ENCODE data around the gene PLK2.

The PLK2 gene

GRCh38 chr5:58466939-58467338, 7.1 kb upstream of the PLK2 start:
- no peaks in the 10 kb centered on the region for H3K9me3 ChIP-seq (ENCODE audit: control insufficient read depth, low read length)
- no peak overlapping the region for H3K4me3 ChIP-seq (ENCODE audit: low read length)
- H3K27me3 ChIP-seq (ENCODE audit: control insufficient read depth, insufficient read depth, low read length): no peaks in the 10 kb centered on the region
- H3K9ac ChIP-seq (ENCODE audit: low read length): no peak overlapping the region
- no peaks in the 10 kb centered on the region for H3K4me1 ChIP-seq (ENCODE audit: control insufficient read depth, insufficient read depth, low read length)
- no peaks in the 10 kb centered on the region for H3K36me3 ChIP-seq (ENCODE audit: control insufficient read depth, insufficient read depth, low read length)

- no peak overlapping the region for H3K9ac ChIP-seq (ENCODE audit: low read length)
- H3K4me1 ChIP-seq (ENCODE audit: control insufficient read depth, insufficient read depth, low read length): no peaks in the 10 kb centered on the region
- no peak overlapping the region for H3K4me3 ChIP-seq (ENCODE audit: low read length)
- H3K27me3 ChIP-seq (ENCODE audit: control insufficient read depth, insufficient read depth, low read length): no peaks in the 10 kb centered on the region
- no peaks in the 10 kb centered on the region for H3K36me3 ChIP-seq (ENCODE audit: control insufficient read depth, insufficient read depth, low read length)
- H3K9me3 ChIP-seq (ENCODE audit: control insufficient read depth, low read length): no peaks in the 10 kb centered on the region
Observed at GRCh38 chr5:58462623-58463230, 2.8 kb upstream of the PLK2 start.

GRCh38 chr5:58462154-58462553, 2.3 kb upstream of the PLK2 start:
- H3K9ac ChIP-seq (ENCODE audit: low read length): no peak overlapping the region
- no peak overlapping the region for H3K4me3 ChIP-seq (ENCODE audit: low read length)
- no peaks in the 10 kb centered on the region for H3K4me1 ChIP-seq (ENCODE audit: control insufficient read depth, insufficient read depth, low read length)
- no peaks in the 10 kb centered on the region for H3K9me3 ChIP-seq (ENCODE audit: control insufficient read depth, low read length)
- H3K36me3 ChIP-seq (ENCODE audit: control insufficient read depth, insufficient read depth, low read length): no peaks in the 10 kb centered on the region
- H3K27me3 ChIP-seq (ENCODE audit: control insufficient read depth, insufficient read depth, low read length): no peaks in the 10 kb centered on the region

GRCh38 chr5:58460732-58461286, 923 bp upstream of the PLK2 start:
- Histone ChIP-seq H3K9me3 (ENCODE audit: control insufficient read depth, low read length) (no peaks in the 10 kb centered on the region), H3K4me3 (ENCODE audit: low read length) (peak overlapping the region; percentile 34), H3K36me3 (ENCODE audit: control insufficient read depth, insufficient read depth, low read length) (no peaks in the 10 kb centered on the region), H3K9ac (ENCODE audit: low read length) (peak overlapping the region; percentile 79), H3K4me1 (ENCODE audit: control insufficient read depth, insufficient read depth, low read length) (no peaks in the 10 kb centered on the region), H3K27me3 (ENCODE audit: control insufficient read depth, insufficient read depth, low read length) (no peaks in the 10 kb centered on the region)

- H3K36me3 ChIP-seq (ENCODE audit: control insufficient read depth, insufficient read depth, low read length): no peaks in the 10 kb centered on the region
- H3K4me1 ChIP-seq (ENCODE audit: control insufficient read depth, insufficient read depth, low read length): no peaks in the 10 kb centered on the region
- H3K9me3 ChIP-seq (ENCODE audit: control insufficient read depth, low read length): no peaks in the 10 kb centered on the region
- no peaks in the 10 kb centered on the region for H3K27me3 ChIP-seq (ENCODE audit: control insufficient read depth, insufficient read depth, low read length)
- H3K4me3 ChIP-seq (ENCODE audit: low read length): peak overlapping the region; percentile 61
- H3K9ac ChIP-seq (ENCODE audit: low read length): peak overlapping the region; percentile 79
Observed at GRCh38 chr5:58459146-58460001, 512 bp downstream of the PLK2 start.

GRCh38 chr5:58458743-58459145, 1.1 kb downstream of the PLK2 start:
- Histone ChIP-seq H3K9ac (ENCODE audit: low read length) (peak overlapping the region; percentile 79), H3K9me3 (ENCODE audit: control insufficient read depth, low read length) (no peaks in the 10 kb centered on the region), H3K4me1 (ENCODE audit: control insufficient read depth, insufficient read depth, low read length) (no peaks in the 10 kb centered on the region), H3K4me3 (ENCODE audit: low read length) (peak overlapping the region; percentile 61), H3K36me3 (ENCODE audit: control insufficient read depth, insufficient read depth, low read length) (no peaks in the 10 kb centered on the region), H3K27me3 (ENCODE audit: control insufficient read depth, insufficient read depth, low read length) (no peaks in the 10 kb centered on the region)

- Histone ChIP-seq H3K36me3 (ENCODE audit: control insufficient read depth, insufficient read depth, low read length) (no peaks in the 10 kb centered on the region), H3K4me1 (ENCODE audit: control insufficient read depth, insufficient read depth, low read length) (no peaks in the 10 kb centered on the region), H3K27me3 (ENCODE audit: control insufficient read depth, insufficient read depth, low read length) (no peaks in the 10 kb centered on the region), H3K9ac (ENCODE audit: low read length) (peak overlapping the region; percentile 79), H3K4me3 (ENCODE audit: low read length) (peak overlapping the region; percentile 61), H3K9me3 (ENCODE audit: control insufficient read depth, low read length) (no peaks in the 10 kb centered on the region)
Observed at GRCh38 chr5:58458141-58458742, 1.6 kb downstream of the PLK2 start.

- Histone ChIP-seq H3K4me1 (ENCODE audit: control insufficient read depth, insufficient read depth, low read length) (no peaks in the 10 kb centered on the region), H3K36me3 (ENCODE audit: control insufficient read depth, insufficient read depth, low read length) (no peaks in the 10 kb centered on the region), H3K27me3 (ENCODE audit: control insufficient read depth, insufficient read depth, low read length) (no peaks in the 10 kb centered on the region), H3K9me3 (ENCODE audit: control insufficient read depth, low read length) (no peaks in the 10 kb centered on the region), H3K4me3 (ENCODE audit: low read length) (no peak overlapping the region), H3K9ac (ENCODE audit: low read length) (no peak overlapping the region)
Observed at GRCh38 chr5:58457050-58457449, 2.8 kb downstream of the PLK2 start.

GRCh38 chr5:58456486-58456885, 3.4 kb downstream of the PLK2 start:
- Histone ChIP-seq H3K9me3 (ENCODE audit: control insufficient read depth, low read length) (no peaks in the 10 kb centered on the region), H3K4me3 (ENCODE audit: low read length) (no peak overlapping the region), H3K4me1 (ENCODE audit: control insufficient read depth, insufficient read depth, low read length) (no peaks in the 10 kb centered on the region), H3K36me3 (ENCODE audit: control insufficient read depth, insufficient read depth, low read length) (no peaks in the 10 kb centered on the region), H3K27me3 (ENCODE audit: control insufficient read depth, insufficient read depth, low read length) (no peaks in the 10 kb centered on the region), H3K9ac (ENCODE audit: low read length) (no peak overlapping the region)

GRCh38 chr5:58456026-58456425, 3.9 kb downstream of the PLK2 start:
- no peak overlapping the region for H3K9ac ChIP-seq (ENCODE audit: low read length)
- H3K4me1 ChIP-seq (ENCODE audit: control insufficient read depth, insufficient read depth, low read length): no peaks in the 10 kb centered on the region
- no peaks in the 10 kb centered on the region for H3K9me3 ChIP-seq (ENCODE audit: control insufficient read depth, low read length)
- H3K36me3 ChIP-seq (ENCODE audit: control insufficient read depth, insufficient read depth, low read length): no peaks in the 10 kb centered on the region
- no peaks in the 10 kb centered on the region for H3K27me3 ChIP-seq (ENCODE audit: control insufficient read depth, insufficient read depth, low read length)
- no peak overlapping the region for H3K4me3 ChIP-seq (ENCODE audit: low read length)

GRCh38 chr5:58455480-58455879, 4.4 kb downstream of the PLK2 start:
- Histone ChIP-seq H3K4me1 (ENCODE audit: control insufficient read depth, insufficient read depth, low read length) (no peaks in the 10 kb centered on the region), H3K4me3 (ENCODE audit: low read length) (no peak overlapping the region), H3K9me3 (ENCODE audit: control insufficient read depth, low read length) (no peaks in the 10 kb centered on the region), H3K27me3 (ENCODE audit: control insufficient read depth, insufficient read depth, low read length) (no peaks in the 10 kb centered on the region), H3K36me3 (ENCODE audit: control insufficient read depth, insufficient read depth, low read length) (no peaks in the 10 kb centered on the region), H3K9ac (ENCODE audit: low read length) (no peak overlapping the region)

- no peaks in the 10 kb centered on the region for H3K27me3 ChIP-seq (ENCODE audit: control insufficient read depth, insufficient read depth, low read length)
- H3K4me1 ChIP-seq (ENCODE audit: control insufficient read depth, insufficient read depth, low read length): no peaks in the 10 kb centered on the region
- no peak overlapping the region for H3K9ac ChIP-seq (ENCODE audit: low read length)
- no peaks in the 10 kb centered on the region for H3K36me3 ChIP-seq (ENCODE audit: control insufficient read depth, insufficient read depth, low read length)
- no peak overlapping the region for H3K4me3 ChIP-seq (ENCODE audit: low read length)
- H3K9me3 ChIP-seq (ENCODE audit: control insufficient read depth, low read length): no peaks in the 10 kb centered on the region
Observed at GRCh38 chr5:58455066-58455465, 4.8 kb downstream of the PLK2 start.

All from mucosa of stomach (tissue), 1 donor.